HepG2 (cell line): ENCODE measurements around the gene GK. TPM values are rescaled to one million over a fixed set of nuclear protein-coding genes. Genes with fewer than 3 reads are reported as not detected.
A peak's percentile ranks its signal among the peaks of the same experiment; 100 is the strongest.

ENCODE experiments used
- ATAC-seq: fragments of 200-7000 bp; cut with Tn5 transposase; 3 replicates; pipeline ENCODE4 v1.9.1; 2020; ENCODE audit warnings: mild to moderate bottlenecking, moderate library complexity
- BruUV-seq: library from RNA; stranded (reverse); fragments of 400-500 nt; replicated peaks from 2 replicates; lab custom pipeline; 2021; lab: Mats Ljungman, UMichigan
- CTCF ChIA-PET: fragments of 300-600 bp; formaldehyde crosslinking; extraction: SDS; loops from one replicate; lab custom pipeline; 2021; ENCODE audit warnings: low total read pairs, inconsistent platforms, low intra/inter-chr PET ratio; lab: Yijun Ruan, JAX
- POLR2A ChIA-PET: fragments of 350-600 bp; sonication (Branson Sonifier 250); formaldehyde crosslinking; loops from one replicate; lab custom pipeline; 2020; ENCODE audit warnings: antibody characterized with exemption, inconsistent platforms; lab: Yijun Ruan, JAX
- DNase-seq: peaks from one replicate; pipeline ENCODE4 v3.0.0-alpha.2; 2015; ENCODE audit warnings: low spot score
- FAIRE-seq: peaks from 3 replicates; lab custom pipeline; 2011; peaks lifted over from hg19 to GRCh38; lab: Jason Lieb, UNC
- H2AFZ ChIP-seq: one replicate; pipeline ENCODE4 v1.6.1; 2011; ENCODE audit warnings: low read length, inconsistent platforms
- H3K27ac ChIP-seq: fragments of 300-600 bp; 3 replicates; pipeline ENCODE4 v1.8.0; 2011; ENCODE audit warnings: mixed run types, mild to moderate bottlenecking, mixed read lengths, low read length, inconsistent platforms; ENCODE audit not compliant: insufficient read depth; ENCODE audit errors: extremely low read length
- H3K27me3 ChIP-seq, 2 experiments: fragments of 200-600 bp in 1 of 2; 2 replicates in 1 of 2; 3 replicates in 1 of 2; pipeline versions ENCODE4 v1.6.0 to v1.8.0; 2011; ENCODE audit warnings: low read length in 2 of 2, mild to moderate bottlenecking in 2 of 2, moderate library complexity in 2 of 2, inconsistent platforms in 1 of 2; ENCODE audit not compliant: insufficient read depth in 2 of 2, control insufficient read depth in 1 of 2
- H3K36me3 ChIP-seq, 2 experiments: fragments of 200-600 bp in 1 of 2; replicated peaks in 1 of 2; 2 replicates in 1 of 2; 3 replicates in 1 of 2; pipeline versions ENCODE4 v1.5.1 to v1.8.0; 2011; ENCODE audit warnings: low read length in 2 of 2, inconsistent platforms in 1 of 2; ENCODE audit not compliant: insufficient read depth in 2 of 2, control insufficient read depth in 1 of 2
- H3K4me1 ChIP-seq: 2 replicates; pipeline ENCODE4 v1.5.1; 2012; ENCODE audit warnings: low read length, inconsistent platforms; ENCODE audit not compliant: insufficient read depth
- H3K4me2 ChIP-seq: 2 replicates; pipeline ENCODE4 v1.6.0; 2011; ENCODE audit warnings: low read depth, low read length, inconsistent platforms
- H3K4me3 ChIP-seq, 3 experiments: fragments of 200-600 bp in 1 of 3; sonication (generic), shearing (Covaris generic) in 1 of 3; replicated peaks in 1 of 3; 2 replicates each; pipeline ENCODE4 v1.5.1; 2011 to 2016; ENCODE audit warnings: low read length in 3 of 3, inconsistent platforms in 2 of 3, low read depth in 2 of 3, mild to moderate bottlenecking in 2 of 3, control low read depth in 1 of 3, mixed read lengths in 1 of 3; ENCODE audit not compliant: insufficient read depth in 1 of 3
- H3K79me2 ChIP-seq: one replicate; pipeline ENCODE4 v1.6.1; 2011; ENCODE audit warnings: low read length, inconsistent platforms; ENCODE audit not compliant: insufficient read depth
- H3K9ac ChIP-seq: 2 replicates; pipeline ENCODE4 v1.6.0; 2011; ENCODE audit warnings: mild to moderate bottlenecking, low read depth, low read length, inconsistent platforms; ENCODE audit not compliant: insufficient read depth
- H3K9me3 ChIP-seq: 2 replicates; pipeline ENCODE4 v1.5.1; 2012; ENCODE audit warnings: mild to moderate bottlenecking, low read length
- H4K20me1 ChIP-seq: 2 replicates; pipeline ENCODE4 v1.6.0; 2011; ENCODE audit warnings: inconsistent platforms, mild to moderate bottlenecking, low read length, moderate library complexity; ENCODE audit not compliant: insufficient read depth
- BRD4 ChIP-seq: sonication (generic); formaldehyde crosslinking; IDR thresholded peaks from 2 replicates; pipeline ENCODE4 v1.4.0; 2020; ENCODE audit warnings: missing genetic modification reagents
- CEBPB ChIP-seq: IDR thresholded peaks from 2 replicates; pipeline ENCODE4 v1.6.1; 2011; ENCODE audit warnings: low read depth, low read length, improper control_type of control experiment, borderline replicate concordance
- ELF4 ChIP-seq: sonication (generic); formaldehyde crosslinking; IDR thresholded peaks from 2 replicates; pipeline ENCODE4 v1.5.0; 2020; ENCODE audit warnings: missing genetic modification reagents, mild to moderate bottlenecking, moderate library complexity, borderline replicate concordance
- FOXO4 ChIP-seq: sonication (generic); formaldehyde crosslinking; conservative IDR thresholded peaks from 2 replicates; pipeline ENCODE4 v1.8.1; 2023; ENCODE audit warnings: missing genetic modification reagents
- GLMP ChIP-seq: sonication (generic); formaldehyde crosslinking; IDR thresholded peaks from 2 replicates; pipeline ENCODE4 v1.9.0; 2021; ENCODE audit warnings: missing genetic modification reagents, mild to moderate bottlenecking, borderline replicate concordance
- IRF1 ChIP-seq: sonication (generic); formaldehyde crosslinking; IDR thresholded peaks from 2 replicates; pipeline ENCODE4 v1.4.0; 2020; ENCODE audit warnings: low read depth, mild to moderate bottlenecking, missing genetic modification reagents
- PHF21A ChIP-seq: sonication (generic); formaldehyde crosslinking; IDR thresholded peaks from 2 replicates; pipeline ENCODE4 v1.5.0; 2020; ENCODE audit warnings: mild to moderate bottlenecking, missing genetic modification reagents
- POLR2G ChIP-seq: fragments of 200-400 bp; formaldehyde crosslinking; IDR thresholded peaks from 2 replicates; pipeline ENCODE4 v1.6.1; 2018; ENCODE audit warnings: mild to moderate bottlenecking, low read depth, low read length, moderate library complexity
- REL ChIP-seq: sonication (generic); formaldehyde crosslinking; conservative IDR thresholded peaks from 2 replicates; pipeline ENCODE4 v1.8.0; 2022; ENCODE audit warnings: mild to moderate bottlenecking, missing genetic modification reagents, moderate library complexity
- SCMH1 ChIP-seq: sonication (generic); formaldehyde crosslinking; IDR thresholded peaks from 2 replicates; pipeline ENCODE4 v1.9.0; 2021; ENCODE audit warnings: missing genetic modification reagents, mild to moderate bottlenecking, borderline replicate concordance
- SRY ChIP-seq: sonication (generic); formaldehyde crosslinking; IDR thresholded peaks from 2 replicates; pipeline ENCODE4 v1.8.0; 2022; ENCODE audit warnings: mild to moderate bottlenecking, missing genetic modification reagents
- YEATS4 ChIP-seq: sonication (generic); formaldehyde crosslinking; IDR thresholded peaks from 2 replicates; pipeline ENCODE4 v1.4.0; 2020; ENCODE audit warnings: missing genetic modification reagents, borderline replicate concordance
- ZBTB14 ChIP-seq: sonication (generic); formaldehyde crosslinking; IDR thresholded peaks from 2 replicates; pipeline ENCODE4 v1.4.0; 2020; ENCODE audit warnings: missing genetic modification reagents
- ZBTB42 ChIP-seq: sonication (generic); formaldehyde crosslinking; IDR thresholded peaks from 2 replicates; pipeline ENCODE4 v1.5.0; 2020; ENCODE audit warnings: mild to moderate bottlenecking, missing genetic modification reagents
- ZNF253 ChIP-seq: sonication (generic); formaldehyde crosslinking; IDR thresholded peaks from 2 replicates; pipeline ENCODE4 v1.8.0; 2022; ENCODE audit warnings: mild to moderate bottlenecking, missing genetic modification reagents, borderline replicate concordance
- ZNF263 ChIP-seq: sonication (generic); formaldehyde crosslinking; IDR thresholded peaks from 2 replicates; pipeline ENCODE4 v1.4.0; 2020; ENCODE audit warnings: missing genetic modification reagents
- ZNF557 ChIP-seq: sonication (generic); formaldehyde crosslinking; IDR thresholded peaks from 2 replicates; pipeline ENCODE4 v1.4.0; 2020; ENCODE audit warnings: missing genetic modification reagents
- ZNF572 ChIP-seq: sonication (generic); formaldehyde crosslinking; IDR thresholded peaks from 2 replicates; pipeline ENCODE4 v1.5.1; 2020; ENCODE audit warnings: mild to moderate bottlenecking, missing genetic modification reagents
- ZNF724P ChIP-seq: sonication (generic); formaldehyde crosslinking; IDR thresholded peaks from 2 replicates; pipeline ENCODE4 v1.8.0; 2022; ENCODE audit warnings: missing genetic modification reagents, borderline replicate concordance
- WGBS: methylation state at CpG from one replicate; pipeline ENCODE4 v1.1.6; 2017; ENCODE audit warnings: low lambda C conversion rate; 5-methylcytosine and 5-hydroxymethylcytosine counted together
- in situ Hi-C: cut with HindIII; loops from 2 replicates; pipeline ENCODE4 v1.10.0; 2017; ENCODE audit warnings: low pct_unique_long_range_greater_than_20kb; ENCODE audit not compliant: extremely low pct_ligation_motif_present
- intact Hi-C: fragments of 100-400 bp; cut with micrococcal nuclease; formaldehyde crosslinking; loops from one replicate; pipeline ENCODE4 v1.10.0; 2022; ENCODE audit not compliant: unreplicated experiment
- polyA plus RNA-seq, 8 experiments: library from polyadenylated mRNA; depleted of rRNA in 3 of 8; stranded (reverse) in 7 of 8; unstranded in 1 of 8; fragments of >200 nt; fragmentation: Illumina TruSeq in 4 of 8; extraction: Trizol in 4 of 8; gene quantifications; 2 replicates each; pipeline versions ENCODE4 v1.2.1 to v1.2.3, GENCODE V29; 2011 to 2016; ENCODE audit warnings: low read depth in 4 of 8, missing spikeins in 1 of 8, mixed read lengths in 1 of 8; ENCODE audit not compliant: insufficient read depth in 1 of 8
- total RNA-seq, 5 experiments: library from RNA; depleted of rRNA; stranded (reverse); fragments of >200 nt; fragmentation: Illumina TruSeq; extraction: Trizol; gene quantifications; 2 replicates each; pipeline ENCODE4 v1.2.3, GENCODE V29; 2016; ENCODE audit warnings: low read depth in 1 of 5

GK gene
- total and polyA plus RNA-seq, 2 of the 13 experiments (the other 11 are each of a cell fraction or from before 2014, with no cell fraction given): 64.2 to 265 TPM

GRCh38 chrX:30652527-30653414, 452 bp upstream of the GK start:
- Histone ChIP-seq H3K9ac (peak overlapping the region; percentile 82), H4K20me1 (no peaks in the 10 kb centered on the region), H3K36me3 (0 out of 5 replicates have a peak, but pooled peaks cover 0 to 2% of the 10 kb centered on the region in 2 experiments), H3K79me2 (peaks cover 37% of the 10 kb centered on the region), H3K4me3 (peak overlapping the region; percentile 46 to 72 (median 52)), H3K9me3 (no peaks in the 10 kb centered on the region), H2AFZ (no peak overlapping the region), H3K4me2 (peak overlapping the region; percentile 82), H3K27me3 (no peaks in the 10 kb centered on the region; a peak in 1 of 5 replicates), H3K4me1 (peaks cover 66% of the 10 kb centered on the region), H3K27ac (peak overlapping the region; percentile 96)
- ChIA-PET POLR2A (interaction anchor here (0.7 to 4.8 kb wide), 6 partner anchors 10 to 27 kb away, joined by 3 to 37 read pairs (median 3); no protein-coding TSS in a partner anchor), CTCF (no interaction called here)
- BruUV-seq: TSS peak; percentile 91
- in situ Hi-C loops (no loop called here), intact Hi-C loops (no loop called here)
- peak; percentile 89 for ATAC-seq
- peak; percentile 85 for DNase-seq
- peak; percentile 64 for FAIRE-seq
- 1% methylated on average over 9 of the region's 65 CpGs for WGBS
- no peak for TF ChIP-seq REL (CRISPR knock-in tag)
- TF ChIP-seq SRY (CRISPR knock-in tag): 0 out of 2 replicates have a peak, but pooled peaks have one; percentile 37
- TF ChIP-seq ELF4 (CRISPR knock-in tag): no peak
- TF ChIP-seq YEATS4 (CRISPR knock-in tag): peak; percentile 22; the same call in 1 of the 2 replicates
- TF ChIP-seq ZBTB14 (CRISPR knock-in tag): no peak
- no peak for TF ChIP-seq GLMP (CRISPR knock-in tag)
- peak; percentile 74 for TF ChIP-seq POLR2G
- no peak for TF ChIP-seq CEBPB
- 0 out of 2 replicates have a peak, but pooled peaks have one; percentile 32 for TF ChIP-seq ZNF263 (CRISPR knock-in tag)
- 0 out of 2 replicates have a peak, but pooled peaks have one; percentile 64 for TF ChIP-seq ZNF724P (CRISPR knock-in tag)
- TF ChIP-seq SCMH1 (CRISPR knock-in tag): no peak
- TF ChIP-seq ZNF253 (CRISPR knock-in tag): no peak
- TF ChIP-seq PHF21A (CRISPR knock-in tag): no peak
- TF ChIP-seq BRD4: 0 out of 2 replicates have a peak, but pooled peaks have one; percentile 9
- no peak for TF ChIP-seq ZNF557 (CRISPR knock-in tag)
- TF ChIP-seq ZNF572 (CRISPR knock-in tag): no peak
- no peak for TF ChIP-seq IRF1 (CRISPR knock-in tag)
- 0 out of 2 replicates have a peak, but pooled peaks have one; percentile 19 for TF ChIP-seq ZBTB42 (CRISPR knock-in tag)
- TF ChIP-seq FOXO4 (CRISPR knock-in tag): no peak
